Activated CD4-positive, CD25-positive, alpha-beta regulatory T cell treated with anti-CD3 and anti-CD28 coated beads, Interleukin-2, amount 50 U/mL, for 72 hours (primary cell): Measurements from ENCODE around the gene ADGRE2.
A peak's percentile ranks its signal among the peaks of the same experiment; 100 is the strongest.
"Not testable (repeated sequence)": the region's sequence is repeated elsewhere in the genome, so short reads cannot be mapped to it uniquely, and the experiment has no call there.

Experiments used
- DNase-seq: peaks from one replicate; pipeline ENCODE4 v3.0.0; 2021

ADGRE2 gene

DNA sequence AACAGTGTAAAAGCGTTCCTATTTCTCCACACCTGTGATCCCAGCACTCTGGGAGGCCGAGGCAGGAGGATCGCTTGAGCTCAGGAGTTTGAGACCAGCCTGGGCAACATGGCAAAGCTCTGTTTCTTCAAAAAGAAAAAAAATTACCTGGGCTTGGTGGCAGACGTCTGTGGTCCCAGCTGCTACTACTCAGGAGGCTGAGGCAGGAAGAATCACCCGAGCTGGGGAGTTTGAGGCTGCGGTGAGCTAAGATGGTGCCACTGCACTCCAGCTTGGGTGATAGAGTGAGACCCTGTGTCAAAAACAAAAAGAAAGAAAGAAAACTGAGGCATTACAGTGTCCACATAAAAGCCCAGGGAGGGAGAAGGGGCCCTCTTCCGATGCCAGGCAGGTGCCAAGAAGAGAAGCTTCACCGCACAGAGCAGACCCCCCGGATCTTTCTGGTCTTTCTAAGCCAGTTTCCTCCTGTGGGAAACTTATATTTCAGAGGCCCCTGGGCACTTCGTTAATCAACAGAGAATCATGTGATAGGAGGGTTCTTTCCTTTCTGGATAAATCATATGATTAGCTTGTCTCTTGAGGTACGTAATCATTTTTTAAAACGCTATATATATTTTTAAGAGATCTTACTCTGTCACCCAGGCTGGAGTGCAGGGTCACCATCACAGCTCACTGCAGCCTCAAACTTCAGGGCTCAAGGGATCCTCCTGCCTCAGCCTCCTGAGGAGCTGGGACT is at the start of gene ADGRE2:
Gene ADGRE2, minus strand, starts transcription at position 451 of the 736 bp plus-strand sequence. CDS start 1,804 bp downstream, outside the sequence.
- DNase-seq: not testable (repeated sequence)

DNA sequence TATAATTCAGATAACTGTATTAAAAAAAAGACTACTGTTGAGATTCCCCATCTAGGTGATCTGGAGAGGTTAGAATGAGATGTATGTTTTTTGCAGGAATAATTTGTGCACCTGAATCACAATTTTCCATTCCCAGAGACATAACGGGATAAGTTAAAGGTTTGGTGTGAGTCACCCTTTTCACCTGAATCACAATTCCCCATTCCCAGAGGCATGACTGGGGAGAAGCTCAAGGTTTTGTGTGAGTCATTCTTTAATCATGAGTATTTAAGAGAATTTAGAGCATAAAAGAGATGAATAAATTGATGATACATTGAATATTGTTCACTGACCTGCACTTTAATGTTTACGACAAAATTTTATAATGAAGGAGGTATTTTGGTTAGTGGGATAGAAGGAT is 47.6 kb upstream of the ADGRE2 start:
- no peak for DNase-seq

DNA sequence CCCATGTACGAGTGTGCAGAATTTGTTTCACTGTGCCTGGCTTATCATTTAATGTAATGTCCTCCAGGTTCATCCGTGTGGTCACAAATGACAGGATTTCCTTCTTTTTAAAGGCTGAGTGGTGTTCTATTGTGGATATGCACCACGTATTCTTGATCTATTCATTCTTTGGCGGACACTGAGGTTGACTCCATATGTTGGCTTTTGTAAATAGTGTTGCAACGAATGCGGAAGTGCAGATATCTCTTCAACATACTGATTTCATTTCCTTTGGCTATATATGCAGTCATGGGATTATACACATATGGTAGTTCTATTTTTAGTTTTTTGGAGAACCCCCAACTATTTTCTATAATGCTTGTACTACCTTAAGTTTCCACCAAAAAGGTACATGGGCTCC is 43.6 kb upstream of the ADGRE2 start:
- DNase-seq: no peak

DNA sequence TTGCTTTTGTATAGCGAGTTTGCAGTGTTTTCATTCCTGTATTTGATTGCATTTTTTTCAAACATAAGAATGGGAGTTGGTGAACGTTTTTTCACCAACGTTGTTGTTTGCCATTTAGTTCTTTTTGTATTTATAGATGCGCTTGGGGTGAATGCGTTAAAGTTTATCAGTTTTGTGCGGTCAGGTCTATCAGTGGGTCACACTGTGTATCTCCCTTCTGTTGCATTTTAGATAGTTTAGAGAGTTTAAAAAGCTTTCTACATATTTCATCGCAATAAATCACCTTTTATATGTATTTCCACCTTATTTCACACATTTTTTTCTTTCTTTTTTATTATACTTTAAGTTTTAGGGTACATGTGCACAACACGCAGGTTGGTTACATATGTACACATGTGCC is 40.2 kb upstream of the ADGRE2 start:
- DNase-seq: no peak

DNA sequence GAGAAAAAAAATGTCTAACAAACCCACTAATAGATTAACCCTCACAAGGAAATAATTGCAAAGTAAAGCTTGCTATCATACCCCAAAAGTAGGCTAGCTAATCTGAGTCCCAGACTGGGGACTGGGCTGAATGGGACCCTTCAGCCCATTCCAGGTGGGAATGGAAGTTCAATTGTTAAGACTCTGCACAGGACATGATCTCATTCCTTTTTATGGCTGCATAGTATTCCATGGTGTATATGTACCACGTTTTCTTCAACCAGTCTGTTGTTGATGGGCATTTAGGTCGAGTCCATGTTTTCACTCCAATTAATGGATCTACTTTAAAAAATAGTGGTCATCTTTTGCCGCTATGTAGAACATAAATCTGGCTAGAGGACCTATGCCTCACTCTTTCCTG is 38.7 kb upstream of the ADGRE2 start:
- DNase-seq: no peak

DNA sequence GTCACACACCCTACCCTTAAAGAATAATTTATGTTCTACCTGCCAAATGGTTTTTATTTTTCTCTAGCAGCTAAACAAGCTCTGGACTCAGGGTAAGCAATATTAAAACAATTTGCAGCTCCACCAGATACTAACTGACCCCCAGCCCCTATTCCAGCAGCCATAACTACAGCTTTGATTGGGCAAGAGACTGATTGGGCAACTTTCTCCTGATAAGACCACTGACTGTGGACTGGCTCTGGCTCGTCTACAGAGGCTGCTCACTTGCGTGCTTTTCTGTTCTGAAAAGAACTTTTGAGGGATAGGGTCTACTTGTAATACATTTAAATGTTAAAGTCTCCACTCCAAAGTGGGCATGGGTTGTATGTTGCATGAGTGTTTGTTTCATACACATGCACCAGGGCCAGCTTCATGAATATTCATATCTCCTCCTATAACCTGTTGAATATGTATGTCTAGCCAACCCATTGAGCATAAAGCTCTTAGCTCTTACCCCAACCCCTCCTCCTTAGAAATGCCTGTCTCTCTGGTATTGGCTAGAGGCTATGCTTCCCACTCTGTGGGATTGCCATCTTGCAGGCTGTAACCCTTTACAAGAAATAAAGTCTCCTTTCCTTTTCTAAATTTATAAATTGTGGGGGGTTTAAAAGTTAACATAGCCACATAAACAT is 36.8 kb upstream of the ADGRE2 start:
- no peak for DNase-seq

DNA sequence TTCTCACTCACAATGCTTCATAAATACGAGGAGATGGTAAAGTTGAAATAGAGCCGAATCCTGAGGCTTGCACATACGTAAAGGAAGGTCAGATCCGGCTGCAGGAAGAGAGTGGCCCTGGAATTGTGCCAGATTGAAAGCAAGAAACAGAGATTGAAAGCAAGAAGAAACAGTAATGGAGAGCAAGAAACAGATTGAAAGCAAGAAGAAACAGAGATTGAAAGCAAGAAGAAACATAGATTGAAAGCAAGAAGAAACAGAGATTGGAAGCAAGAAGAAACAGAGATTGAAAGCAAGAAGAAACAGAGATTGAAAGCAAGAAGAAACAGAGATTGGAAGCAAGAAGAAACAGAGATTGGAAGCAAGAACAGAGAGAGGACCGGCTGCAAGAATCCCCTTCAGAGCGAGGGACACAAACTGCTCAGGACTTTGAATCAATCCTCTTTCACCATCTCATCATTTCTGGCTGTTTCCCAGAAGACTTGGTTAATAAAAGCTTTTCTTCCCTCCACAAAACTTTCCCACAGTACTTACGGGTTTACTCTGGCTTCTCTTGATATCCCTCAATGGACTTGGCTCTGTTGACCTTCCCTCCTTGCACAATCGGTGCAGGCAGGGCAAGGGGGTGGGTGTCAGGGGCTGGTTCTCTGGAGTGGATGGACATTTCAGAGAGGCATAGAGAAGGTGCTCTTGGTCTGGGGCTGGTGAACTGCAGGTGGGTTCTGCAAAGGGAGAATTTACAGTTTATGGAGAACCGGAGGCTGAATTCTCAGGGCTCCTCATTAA is 31.1 kb upstream of the ADGRE2 start:
- no peak for DNase-seq

DNA sequence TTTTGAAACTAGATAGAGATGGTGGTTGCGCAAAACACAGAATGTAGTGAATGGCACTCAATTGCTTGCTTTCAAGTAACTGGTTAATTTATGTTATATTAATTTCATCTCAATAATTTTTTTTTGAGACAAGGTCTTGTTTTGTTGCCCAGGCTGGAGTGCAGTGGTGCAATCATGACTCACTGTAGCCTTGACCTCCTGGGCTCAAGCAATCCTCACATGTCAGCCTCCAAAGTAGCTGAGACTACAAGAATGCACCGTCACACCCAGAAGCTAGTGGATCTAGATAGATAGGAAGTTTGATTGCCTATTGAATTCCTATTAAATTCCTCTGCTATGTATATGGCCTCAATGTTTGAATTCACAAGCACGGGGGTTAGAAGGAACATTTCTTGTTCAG is 26.4 kb upstream of the ADGRE2 start:
- no peak for DNase-seq

DNA sequence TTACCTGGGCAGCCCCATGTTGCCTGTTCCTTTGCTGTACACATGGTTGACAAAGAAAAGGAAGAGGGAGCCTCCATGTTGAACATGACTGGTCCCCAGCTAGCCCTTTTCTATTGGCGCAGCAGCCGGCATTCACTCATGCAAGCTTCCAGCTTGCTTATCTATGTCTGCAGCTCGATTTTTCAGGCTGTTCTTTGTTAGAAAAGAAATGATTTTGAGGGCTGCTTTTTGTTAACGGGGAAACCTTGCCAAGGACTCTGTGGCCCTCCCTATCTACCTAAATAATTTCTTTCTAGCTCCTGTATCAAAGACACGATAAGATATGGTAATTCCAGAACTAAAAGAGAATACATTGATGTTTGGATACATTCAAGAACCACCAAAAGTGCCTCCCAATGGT is 20.4 kb upstream of the ADGRE2 start:
- no peak for DNase-seq

DNA sequence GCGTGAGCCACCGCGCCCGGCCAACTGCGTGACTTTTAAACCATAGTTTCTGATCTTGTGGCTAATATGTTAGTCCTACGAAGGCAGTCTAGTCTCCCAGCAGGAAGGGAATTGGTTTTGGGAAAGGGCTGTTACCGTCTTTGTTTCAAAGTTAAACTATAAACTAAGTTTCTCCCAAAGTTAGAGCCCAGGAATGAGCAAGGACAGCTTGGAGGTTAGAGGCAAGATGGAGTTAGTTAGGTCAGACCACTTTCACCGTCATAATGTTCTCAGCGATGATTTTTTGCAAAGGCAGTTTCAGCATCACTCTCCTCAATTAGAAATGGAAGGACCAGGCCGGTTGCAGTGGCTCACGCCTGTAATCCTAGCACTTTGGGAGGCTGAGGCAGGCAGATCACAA is 17.7 kb upstream of the ADGRE2 start:
- DNase-seq: no peak

DNA sequence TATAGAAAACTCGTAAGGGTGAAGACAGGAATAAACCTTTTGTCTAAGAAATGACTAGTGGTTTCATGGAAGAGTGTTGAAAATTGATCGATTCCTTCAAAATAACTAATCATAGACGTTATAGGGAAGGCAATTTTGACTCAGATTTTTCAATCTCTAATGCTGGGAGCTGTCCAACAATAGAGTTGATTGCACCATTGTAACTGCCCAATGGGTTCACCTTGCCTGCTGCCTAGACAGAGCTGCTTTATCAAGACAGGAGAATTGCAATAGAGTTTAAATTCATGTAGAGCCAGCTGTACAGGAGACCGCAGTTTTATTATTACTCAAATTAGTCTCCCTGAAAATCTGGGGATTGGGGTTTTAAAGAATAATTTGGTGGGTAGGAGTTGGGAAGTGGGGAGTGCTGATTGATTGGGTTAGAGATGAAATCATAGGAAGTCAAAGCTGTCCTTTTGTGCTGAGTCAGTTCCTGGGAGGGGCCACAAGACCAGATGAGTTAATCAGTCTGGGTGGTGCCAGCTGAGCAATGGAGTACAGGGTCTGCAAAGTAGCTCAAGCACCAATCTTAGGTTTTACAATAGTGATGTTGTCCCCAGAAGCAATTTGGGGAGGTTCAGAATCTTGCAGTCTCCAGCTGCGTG is 16.8 kb upstream of the ADGRE2 start:
- no peak for DNase-seq

DNA sequence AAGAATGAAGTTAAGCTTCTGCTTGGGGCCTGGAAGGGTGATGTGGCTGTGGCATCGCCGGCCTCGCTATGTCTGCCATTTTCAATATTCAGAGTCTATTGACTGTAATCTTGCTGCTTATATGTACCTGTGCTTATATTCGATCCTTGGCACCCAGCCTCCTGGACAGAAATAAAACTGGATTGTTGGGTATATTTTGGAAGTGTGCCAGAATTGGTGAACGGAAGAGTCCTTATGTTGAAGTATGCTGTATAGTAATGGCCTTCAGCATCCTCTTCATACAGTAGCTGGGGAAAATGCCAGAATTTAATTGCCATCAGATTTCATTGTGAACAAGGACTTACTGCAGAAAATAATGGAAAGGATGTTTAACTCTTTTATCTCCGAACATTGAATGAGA is 13.9 kb upstream of the ADGRE2 start:
- DNase-seq: not testable (repeated sequence)

DNA sequence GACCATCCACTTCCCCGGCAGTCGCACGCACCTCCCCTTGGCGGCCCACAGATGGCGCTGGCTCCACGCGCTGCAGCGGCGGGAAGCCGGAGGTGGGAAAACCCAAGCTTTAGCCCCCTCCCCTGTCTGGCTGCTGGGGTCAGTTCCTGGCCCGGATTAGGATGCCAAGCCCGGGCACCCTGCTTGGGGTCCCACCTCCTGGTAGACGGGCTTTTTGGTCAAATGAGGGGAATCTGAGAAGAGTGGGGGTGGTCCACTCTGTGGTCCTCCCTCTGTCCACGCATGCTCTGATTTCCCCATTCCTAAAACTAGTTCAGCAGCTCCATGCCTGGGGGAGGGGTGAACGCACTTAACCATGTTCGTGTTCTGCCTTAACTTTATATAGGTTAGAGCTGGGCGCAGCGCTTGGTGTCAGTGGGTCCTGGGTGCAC is 8.1 kb upstream of the ADGRE2 start:
- DNase-seq: peak; percentile 45

DNA sequence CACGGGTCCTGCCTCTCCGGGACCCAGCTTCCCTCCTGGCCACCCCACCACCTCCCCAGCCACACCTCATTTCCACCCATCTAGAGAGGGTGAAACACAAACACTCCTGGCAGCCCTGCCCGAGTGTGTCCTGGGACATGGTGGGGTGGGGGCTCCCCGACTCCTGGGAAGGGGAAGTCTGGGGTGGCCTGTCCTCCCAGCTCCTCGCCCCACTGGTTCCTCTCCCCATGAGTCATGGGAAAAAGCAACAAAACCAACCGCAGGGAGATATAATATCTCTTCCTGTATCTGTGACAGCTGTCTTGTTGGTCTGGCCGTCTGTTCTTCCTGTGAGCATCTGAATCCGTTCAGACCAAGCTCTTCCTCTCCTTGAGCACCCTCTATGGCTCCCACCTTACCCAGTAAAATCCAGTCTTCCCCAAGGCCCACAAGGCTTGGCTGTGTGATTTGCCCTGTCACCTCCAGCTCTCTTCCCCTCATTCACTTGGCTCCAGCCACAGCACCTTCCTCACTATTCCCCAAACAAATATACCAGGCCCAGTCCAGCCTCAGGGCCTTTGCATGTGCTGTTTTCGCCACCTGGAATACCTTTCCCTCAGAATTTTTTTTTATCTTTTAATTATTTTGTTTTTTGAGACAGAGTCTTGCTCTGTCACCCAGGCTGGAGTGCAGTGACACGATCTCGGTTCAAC is 6.9 kb upstream of the ADGRE2 start:
- DNase-seq: not testable (repeated sequence)

DNA sequence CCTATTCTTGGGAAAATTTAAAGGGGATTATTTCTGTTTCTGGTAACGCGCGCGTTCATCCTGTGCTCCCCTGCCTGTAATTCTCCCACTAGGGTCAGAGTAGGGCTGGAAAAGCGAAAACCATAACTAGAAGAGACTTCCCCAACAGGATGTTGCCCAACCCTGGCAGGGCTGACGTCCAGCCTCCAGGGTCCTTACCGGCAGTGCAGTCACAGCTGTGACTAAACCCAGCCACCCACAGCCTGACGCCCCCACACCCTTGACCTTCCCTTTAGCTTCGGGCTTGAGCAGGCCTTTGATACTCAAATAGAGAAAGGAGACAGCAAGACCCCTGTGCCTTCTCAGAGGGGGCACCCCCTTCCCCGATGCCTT is 6.4 kb upstream of the ADGRE2 start:
- DNase-seq: peak; percentile 52

DNA sequence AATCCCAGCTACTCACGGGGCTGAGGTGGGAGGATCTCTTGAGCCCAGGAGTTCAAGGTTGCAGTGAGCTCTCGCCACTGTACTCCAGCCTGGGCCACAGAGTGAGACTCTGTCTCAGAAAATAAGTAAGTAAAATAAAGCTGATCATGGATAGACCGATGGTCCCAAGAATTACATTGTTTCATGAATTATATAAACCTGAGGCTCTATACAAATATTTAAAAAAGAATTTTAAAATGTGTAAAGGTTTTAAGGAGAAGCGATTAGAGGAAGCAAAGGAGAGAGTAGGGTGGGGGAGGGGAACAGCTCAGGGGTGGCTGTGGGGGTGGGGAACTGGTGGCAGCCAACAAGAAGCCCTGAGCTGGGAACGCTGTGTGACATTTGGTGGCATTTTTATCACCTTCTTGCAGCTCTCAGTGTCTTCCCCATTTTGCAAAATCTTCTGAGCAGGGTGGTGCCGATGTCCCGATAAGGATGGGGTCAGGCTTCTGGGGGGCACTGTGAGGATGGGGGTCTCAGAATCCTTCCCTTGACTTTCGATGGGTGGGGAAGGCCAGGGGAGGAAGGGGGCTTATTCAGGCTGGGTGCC is 5.1 kb upstream of the ADGRE2 start:
- DNase-seq: not testable (repeated sequence)

DNA sequence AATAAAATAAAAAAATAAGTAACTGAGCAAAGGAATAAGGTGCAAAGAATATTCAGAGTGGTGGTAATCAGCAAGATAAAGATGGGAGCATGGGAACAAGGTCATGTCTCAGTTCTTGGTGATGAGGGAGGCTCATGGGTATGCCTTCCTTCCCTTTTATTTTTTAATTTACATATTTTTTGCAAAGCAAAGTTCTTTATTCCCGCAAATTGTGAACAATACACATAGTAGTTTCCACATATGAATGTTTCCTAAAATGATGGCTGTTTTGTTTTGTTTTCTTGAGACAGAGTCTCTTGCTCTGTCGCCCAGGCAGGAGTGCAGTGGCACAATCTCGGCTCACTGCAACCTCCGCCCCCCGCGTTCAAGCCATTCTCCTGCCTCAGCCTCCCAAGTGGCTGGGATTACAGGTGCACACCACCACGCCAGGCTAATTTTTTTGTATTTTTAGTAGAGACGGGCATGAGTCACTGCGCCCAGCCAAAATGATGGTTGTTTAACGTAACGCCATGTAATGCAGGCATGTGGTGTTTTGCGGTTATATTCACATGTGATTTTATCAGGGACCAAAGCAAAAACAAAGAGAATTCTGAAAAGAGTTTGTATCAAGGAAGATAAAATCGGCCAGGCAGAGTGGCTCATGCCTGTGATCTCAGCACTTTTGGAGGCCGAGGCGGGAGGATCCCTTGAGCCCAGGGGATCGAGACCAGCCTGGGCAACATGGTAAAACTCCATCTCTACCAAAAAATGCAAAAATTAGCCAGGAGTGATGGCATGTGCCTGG is 4.5 kb upstream of the ADGRE2 start:
- no peak for DNase-seq

DNA sequence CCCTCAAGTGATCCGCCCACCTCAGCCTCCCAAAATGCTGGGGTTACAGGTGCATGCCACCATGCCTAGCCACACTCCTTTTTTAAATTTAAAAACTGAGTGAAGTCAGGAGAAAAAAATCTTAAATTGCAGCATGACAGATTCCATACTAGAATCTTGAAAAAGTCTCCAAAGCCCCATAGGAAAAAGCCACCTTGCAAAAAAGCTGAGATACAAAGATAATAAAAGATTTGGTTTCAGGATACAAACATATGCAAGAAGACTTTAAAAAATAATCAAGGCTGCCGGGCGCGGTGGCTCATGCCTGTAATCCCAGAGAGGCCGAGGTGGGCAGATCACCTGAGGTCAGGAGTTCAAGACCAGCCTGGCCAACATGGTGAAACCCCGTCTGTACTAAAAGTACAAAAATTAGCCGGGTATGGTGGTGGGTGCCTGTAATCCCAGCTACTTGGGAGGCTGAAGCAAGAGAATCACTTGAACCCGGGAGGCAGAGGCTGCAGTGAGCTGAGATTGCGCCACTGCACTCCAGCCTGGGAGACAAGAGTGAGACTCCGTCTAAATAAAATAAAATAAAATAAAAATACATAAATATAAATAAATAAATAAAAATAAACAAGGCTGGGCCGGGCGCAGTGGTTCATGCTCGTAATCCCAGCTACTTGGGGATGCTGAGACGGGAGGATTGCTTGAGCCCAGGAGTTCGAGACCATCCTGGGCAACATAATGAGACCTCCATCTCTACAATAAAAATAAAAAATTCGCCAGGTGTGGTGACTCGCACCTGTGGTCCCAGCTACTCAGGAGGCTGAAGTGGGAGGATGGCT is 3.6 kb upstream of the ADGRE2 start:
- not testable (repeated sequence) for DNase-seq

DNA sequence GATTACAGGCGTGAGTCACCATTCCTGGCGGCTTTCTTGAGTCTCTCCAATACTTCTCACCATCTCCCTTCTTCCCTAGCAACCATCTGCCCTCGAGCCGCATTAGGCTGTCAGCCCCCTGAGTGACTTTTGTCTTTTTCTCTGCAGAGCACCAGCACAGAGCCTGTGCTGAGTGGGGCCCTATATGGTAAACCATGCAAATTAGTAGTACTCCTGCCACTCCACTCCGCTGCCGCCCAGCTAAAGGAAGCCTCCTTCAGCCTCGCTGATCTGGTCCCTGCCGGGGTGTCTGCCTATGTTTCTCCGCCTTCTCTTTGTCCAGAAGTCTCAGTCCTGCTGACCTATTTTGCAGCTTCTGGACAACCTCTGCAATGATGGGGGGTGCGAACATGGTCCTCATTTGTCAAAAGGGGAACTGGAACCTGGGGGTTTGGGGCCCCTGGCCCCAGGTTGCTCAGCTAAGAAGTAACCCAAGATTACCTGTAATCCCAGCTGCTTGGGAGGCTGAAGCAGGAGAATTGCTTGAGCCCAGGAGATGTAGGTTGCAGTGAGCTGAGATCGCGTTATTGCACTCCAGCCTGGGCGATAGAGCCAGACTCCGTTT is 2.4 kb upstream of the ADGRE2 start:
- not testable (repeated sequence) for DNase-seq

DNA sequence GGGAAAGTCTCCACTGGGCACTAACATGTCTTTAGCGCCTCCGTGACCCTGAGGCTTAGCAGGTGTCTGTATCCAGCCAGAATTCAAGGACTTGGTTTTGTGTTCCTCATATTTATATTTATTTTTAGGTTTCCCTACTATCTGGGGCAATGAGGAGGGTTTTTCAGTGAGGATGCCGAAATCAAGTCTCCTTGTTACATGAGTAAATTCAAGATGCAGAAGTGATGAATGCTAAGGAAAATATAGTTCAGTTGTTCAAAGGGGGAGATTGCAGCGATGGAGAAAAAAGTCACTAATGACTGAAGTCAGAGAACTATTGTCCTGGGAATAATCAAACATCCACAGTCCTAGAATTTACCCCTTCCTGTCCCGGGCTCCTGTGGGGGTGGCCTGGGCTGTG is 791 bp upstream of the ADGRE2 start:
- no peak for DNase-seq
